GM12878 (cell line): ENCODE results near the gene TET1. TPM values are rescaled to one million over a fixed set of nuclear protein-coding genes. Genes with fewer than 3 reads are reported as not detected.
"Not testable (repeated sequence)": the region's sequence is repeated elsewhere in the genome, so short reads cannot be mapped to it uniquely, and the experiment has no call there.

Experiments
- ATAC-seq: fragments of 200-7000 bp; cut with Tn5 transposase; 3 replicates; pipeline ENCODE4 v1.9.1; 2020; ENCODE audit warnings: mild to moderate bottlenecking, moderate library complexity
- BruUV-seq: library from RNA; stranded (reverse); fragments of 400-500 nt; replicated peaks from 2 replicates; lab custom pipeline; 2021; lab: Mats Ljungman, UMichigan
- CTCF ChIA-PET: fragments of 300-600 bp; sonication (Branson Sonifier 250); formaldehyde crosslinking; extraction: SDS; loops from one replicate; lab custom pipeline; 2021; ENCODE audit warnings: inconsistent platforms; lab: Yijun Ruan, JAX
- POLR2A ChIA-PET: fragments of 350-600 bp; formaldehyde crosslinking; extraction: SDS; loops from one replicate; lab custom pipeline; 2021; ENCODE audit warnings: inconsistent platforms; lab: Charles Lee
- RAD21 ChIA-PET: fragments of 300-600 bp; sonication (Branson Sonifier 250); formaldehyde crosslinking; loops from one replicate; lab custom pipeline; 2023; ENCODE audit warnings: antibody characterized with exemption; ENCODE audit not compliant: unreplicated experiment; lab: Charles Lee
- SMC1A ChIA-PET: fragments of 300-600 bp; sonication (Branson Sonifier 250); formaldehyde crosslinking; loops from one replicate; lab custom pipeline; 2023; ENCODE audit not compliant: unreplicated experiment, uncharacterized antibody; lab: Charles Lee
- DNase-seq: peaks from one replicate; pipeline ENCODE4 v3.0.0-alpha.2; 2011; ENCODE audit warnings: low read depth, low spot score
- FAIRE-seq: peaks from 3 replicates; lab custom pipeline; 2011; peaks lifted over from hg19 to GRCh38; lab: Jason Lieb, UNC
- H2AFZ ChIP-seq: 2 replicates; pipeline ENCODE4 v1.6.0; 2011; ENCODE audit warnings: low read depth, low read length, control low read depth; ENCODE audit not compliant: control insufficient read depth
- H3K27ac ChIP-seq: 2 replicates; pipeline ENCODE4 v1.5.1; 2011; ENCODE audit warnings: control low read depth; ENCODE audit not compliant: control insufficient read depth, insufficient read depth
- H3K27me3 ChIP-seq, 2 experiments: replicated peaks in 1 of 2; 2 replicates each; pipeline versions ENCODE4 v1.6.0 to v1.6.1; 2011; ENCODE audit warnings: low read length in 1 of 2; ENCODE audit not compliant: control insufficient read depth in 2 of 2, insufficient read depth in 2 of 2
- H3K36me3 ChIP-seq, 2 experiments: 2 replicates each; pipeline ENCODE4 v1.5.1; 2011; ENCODE audit warnings: low read length in 1 of 2; ENCODE audit not compliant: control insufficient read depth in 2 of 2, insufficient read depth in 2 of 2
- H3K4me1 ChIP-seq: 2 replicates; pipeline ENCODE4 v1.6.1; 2011; ENCODE audit warnings: mild to moderate bottlenecking, low read length, moderate library complexity, mixed read lengths; ENCODE audit not compliant: control insufficient read depth, insufficient read depth
- H3K4me2 ChIP-seq: 2 replicates; pipeline ENCODE4 v1.6.0; 2011; ENCODE audit warnings: control low read depth; ENCODE audit not compliant: control insufficient read depth, insufficient read depth
- H3K4me3 ChIP-seq: fragments of 200-600 bp; sonication (generic); 2 replicates; pipeline ENCODE4 v1.5.1; 2016
- H3K79me2 ChIP-seq: 2 replicates; pipeline ENCODE4 v1.6.0; 2011; ENCODE audit warnings: low read length; ENCODE audit not compliant: control insufficient read depth, insufficient read depth
- H3K9ac ChIP-seq: 2 replicates; pipeline ENCODE4 v1.8.0; 2011; ENCODE audit warnings: low read length, control low read depth, mixed read lengths; ENCODE audit not compliant: control insufficient read depth, insufficient read depth
- H3K9me3 ChIP-seq: replicated peaks from 3 replicates; pipeline ENCODE4 v1.5.1; 2011; ENCODE audit warnings: mild to moderate bottlenecking, low read length; ENCODE audit not compliant: control insufficient read depth, insufficient read depth
- H4K20me1 ChIP-seq: 2 replicates; pipeline ENCODE4 v1.6.0; 2011; ENCODE audit not compliant: control insufficient read depth, insufficient read depth
- WGBS: methylation state at CpG from one replicate; pipeline ENCODE4 v1.1.6; 2016; ENCODE audit warnings: low lambda C conversion rate; ENCODE audit not compliant: insufficient replicate concordance, insufficient coverage; ENCODE audit errors: missing lambda C conversion rate; 5-methylcytosine and 5-hydroxymethylcytosine counted together
- in situ Hi-C: fragments of 300-500 bp; cut with MboI; formaldehyde crosslinking; loops from 9 replicates; pipeline ENCODE4 v1.14.3; 2018; ENCODE audit warnings: mixed read lengths
- intact Hi-C: fragments of 100-400 bp; cut with micrococcal nuclease; formaldehyde crosslinking; loops from one replicate; pipeline ENCODE4 v1.14.2; 2022; ENCODE audit not compliant: unreplicated experiment
- polyA plus RNA-seq, 11 experiments: library from polyadenylated mRNA; depleted of rRNA in 4 of 11; unstranded in 6 of 11; stranded (reverse) in 5 of 11; fragments of >200 nt; fragmentation: Nextera tagmentation in 4 of 11; fragmentation: Illumina TruSeq in 1 of 11; extraction: Ambion mirVana in 4 of 11; extraction: Trizol in 1 of 11; gene quantifications; 1 replicate in 1 of 11; 2 replicates in 10 of 11; pipeline versions ENCODE4 v1.2.1 to v1.2.3, GENCODE V29; 2011 to 2016; ENCODE audit warnings: inconsistent platforms in 2 of 11, missing spikeins in 2 of 11, low read depth in 1 of 11
- total RNA-seq, 4 experiments: library from RNA; depleted of rRNA in 3 of 4; stranded (reverse); fragments of >200 nt in 3 of 4; fragmentation: Illumina TruSeq in 1 of 4; extraction: Trizol in 1 of 4; gene quantifications; 2 replicates each; pipeline versions ENCODE4 v1.2.1 to v1.2.3, GENCODE V29; 2013 to 2021

The TET1 gene
- total and polyA plus RNA-seq, 10 of the 15 experiments (the other 5 are each of a cell fraction or from before 2014, with no cell fraction given): 0.22 to 1.4 (median 0.60) TPM

- POLR2A ChIA-PET, H3K27me3 ChIP-seq, ATAC-seq, H4K20me1 ChIP-seq, H3K4me2 ChIP-seq, H3K4me3 ChIP-seq, DNase-seq, RAD21 ChIA-PET, H3K9me3 ChIP-seq, BruUV-seq, H3K4me1 ChIP-seq, H3K9ac ChIP-seq, FAIRE-seq, intact Hi-C loops, H2AFZ ChIP-seq, in situ Hi-C loops, SMC1A ChIA-PET, H3K27ac ChIP-seq, H3K79me2 ChIP-seq, CTCF ChIA-PET: not testable (repeated sequence)
- WGBS: 83% methylated on average over 7 of the region's 7 CpGs
- H3K36me3 ChIP-seq: peaks cover 5 to 27% of the 10 kb centered on the region in 2 experiments
Measured at GRCh38 chr10:68735739-68736138, 175.6 kb downstream of the TET1 start.

GRCh38 chr10:68740676-68741075 lies 180.5 kb downstream of the TET1 start:
- H3K36me3 ChIP-seq: peaks cover 9 to 18% of the 10 kb centered on the region in 2 experiments
- DNase-seq, ATAC-seq, BruUV-seq, H3K4me2 ChIP-seq, intact Hi-C loops, H3K27me3 ChIP-seq, H3K9ac ChIP-seq, H3K4me1 ChIP-seq, in situ Hi-C loops, FAIRE-seq, H3K4me3 ChIP-seq, RAD21 ChIA-PET, H3K79me2 ChIP-seq, POLR2A ChIA-PET, H2AFZ ChIP-seq, H3K27ac ChIP-seq, CTCF ChIA-PET, H3K9me3 ChIP-seq, H4K20me1 ChIP-seq: not testable (repeated sequence)
- SMC1A ChIA-PET: interaction anchor here (0.9 to 1.1 kb wide), 2 partner anchors 9 to 379 kb away, joined by 3 read pairs; no protein-coding TSS in a partner anchor
- 100% methylated on average over 5 of the region's 5 CpGs for WGBS
